ENCODE results near the gene LST1.

GRCh38 chr6:31579119-31579505 lies 7.0 kb upstream of the LST1 start:
- TF ChIP-seq CTCF (IDR thresholded peaks at IDR 0.05), result no peak
- no peak for TF ChIP-seq NFATC4 (CRISPR knock-in tag; IDR thresholded peaks at IDR 0.05)
- no peak for TF ChIP-seq NR1H2 (CRISPR knock-in tag; IDR thresholded peaks at IDR 0.05)
- no peak for TF ChIP-seq E2F5 (CRISPR knock-in tag; IDR thresholded peaks at IDR 0.05)
- TF ChIP-seq CREB1 (CRISPR knock-in tag; IDR thresholded peaks at IDR 0.05), result no peak
- TF ChIP-seq STAT6 (CRISPR knock-in tag; conservative IDR thresholded peaks at IDR 0.05; ENCODE audit: low read depth), result no peak

Measured in WTC11 (cell line).